ENCODE data around the gene PAM. TPM values are rescaled to one million over a fixed set of nuclear protein-coding genes. Genes with fewer than 3 reads are reported as not detected.
A peak's percentile ranks its signal among the peaks of the same experiment; 100 is the strongest.

PAM gene
- total RNA-seq, 1 donor from 2014 or later, result 264 TPM

- peak; percentile 74 for DNase-seq
Observed at GRCh38 chr5:102815540-102816332, 60.6 kb downstream of the PAM start.

DNA sequence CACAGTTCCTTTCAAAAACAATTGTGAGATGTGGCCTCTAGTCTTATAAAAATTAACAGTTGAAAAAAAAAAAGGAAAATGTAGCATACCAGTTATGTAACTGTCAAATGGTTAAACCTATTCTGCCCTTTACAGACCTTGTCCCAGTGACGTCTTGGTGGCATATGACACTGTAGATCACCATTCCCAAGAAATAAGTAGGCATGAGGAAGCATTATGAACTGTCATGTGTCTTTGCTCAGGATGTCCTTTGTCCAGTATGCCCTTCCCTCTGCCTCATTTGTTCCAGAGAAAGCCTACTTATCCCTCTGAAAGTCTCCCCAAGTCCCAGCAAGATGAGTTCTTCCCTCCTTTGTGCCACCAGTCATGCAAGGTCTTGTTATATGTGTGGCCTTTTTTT lies 63.2 kb downstream of the PAM start:
- DNase-seq, result no peak

GRCh38 chr5:102818934-102819333 lies 63.8 kb downstream of the PAM start:
- no peak for DNase-seq

DNA sequence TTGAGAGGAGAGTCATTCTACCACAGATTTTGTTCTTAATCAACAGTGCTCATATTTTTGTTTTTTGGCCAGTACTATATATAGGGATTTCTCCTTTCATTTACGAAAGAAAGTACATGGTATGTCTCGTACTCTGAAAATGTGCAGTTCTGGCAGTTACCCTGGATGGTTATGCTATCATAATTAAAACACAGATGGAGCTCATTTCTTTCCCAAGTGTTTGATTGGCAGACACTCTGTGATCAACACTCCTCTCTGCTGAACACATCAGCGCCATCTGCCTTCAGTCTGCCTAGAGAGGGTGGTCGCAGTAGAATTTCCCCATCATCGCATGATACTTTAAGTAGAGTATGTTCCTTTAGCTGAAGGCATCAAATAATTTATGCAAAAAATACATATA lies 64.5 kb downstream of the PAM start:
- no peak for DNase-seq

GRCh38 chr5:102823441-102823874 lies 68.4 kb downstream of the PAM start:
- peak; percentile 76 for DNase-seq

- DNase-seq, result peak; percentile 27
Observed at GRCh38 chr5:102826629-102827028, 71.5 kb downstream of the PAM start.

DNA sequence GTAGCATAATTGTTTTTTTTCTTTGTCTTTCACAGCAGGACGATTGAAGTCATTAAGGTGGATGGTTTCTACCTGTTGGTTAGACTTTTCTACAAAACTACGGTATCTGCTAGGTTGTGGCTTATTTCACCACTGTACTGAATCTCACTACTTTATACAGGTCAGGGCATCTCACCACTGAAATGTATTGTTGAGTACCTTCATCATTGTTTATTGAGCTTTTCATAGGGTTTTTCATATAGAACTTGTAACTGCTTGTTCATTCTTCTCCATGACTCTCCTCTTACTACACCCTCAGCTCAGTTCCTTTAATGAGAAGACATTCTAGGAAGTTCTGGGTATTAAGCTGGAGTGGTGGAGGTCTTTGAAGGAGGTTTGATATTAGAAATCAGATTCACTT lies 75.1 kb downstream of the PAM start:
- DNase-seq, result no peak

GRCh38 chr5:102832445-102832844 lies 77.3 kb downstream of the PAM start:
- DNase-seq, result no peak

DNA sequence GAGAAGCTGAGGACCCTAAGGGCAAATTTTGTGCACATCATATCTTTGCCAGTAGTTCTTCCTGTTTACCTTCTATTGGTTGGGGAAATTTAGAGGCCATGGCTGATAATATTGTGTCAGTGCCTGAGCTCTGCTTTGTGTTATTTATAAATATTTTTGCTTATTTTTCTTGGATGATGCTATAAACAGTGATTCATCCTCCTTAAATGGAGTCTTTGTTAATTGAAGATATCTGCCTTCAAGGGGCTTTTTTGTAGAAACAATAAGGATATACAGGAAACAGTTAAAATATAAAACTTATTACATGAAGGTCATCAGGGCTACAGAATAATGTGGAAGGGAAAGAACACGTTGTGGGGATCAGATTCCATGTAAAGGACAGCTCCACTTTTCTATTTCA lies 78.0 kb downstream of the PAM start:
- DNase-seq, result no peak

GRCh38 chr5:102834438-102834964 lies 79.4 kb downstream of the PAM start:
- no peak for DNase-seq

GRCh38 chr5:102835717-102836116 lies 80.6 kb downstream of the PAM start:
- DNase-seq, result no peak

GRCh38 chr5:102841021-102841420 lies 85.9 kb downstream of the PAM start:
- DNase-seq, result no peak

GRCh38 chr5:102843997-102844396 lies 88.9 kb downstream of the PAM start:
- DNase-seq, result no peak

GRCh38 chr5:102845041-102845440 lies 89.9 kb downstream of the PAM start:
- no peak for DNase-seq

DNA sequence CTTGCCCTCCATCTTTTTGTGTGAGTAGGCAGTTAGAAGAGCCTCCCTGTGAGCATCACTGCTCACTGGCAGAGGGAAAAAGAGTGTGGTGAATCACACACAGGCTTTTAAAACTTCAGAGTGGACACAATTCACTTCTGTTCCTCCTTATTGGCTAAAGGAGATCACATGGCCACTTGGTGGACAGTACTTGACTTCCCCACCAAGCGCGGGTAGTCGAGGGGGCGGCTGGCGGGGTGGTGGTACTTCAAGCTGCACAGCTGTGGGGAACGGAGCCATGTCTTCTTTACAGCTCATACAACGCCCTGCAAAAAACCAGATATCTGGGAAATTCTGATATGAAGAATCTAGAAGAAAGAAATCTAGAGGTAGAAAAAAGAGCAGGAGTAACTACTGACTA lies 95.4 kb downstream of the PAM start:
- no peak for DNase-seq

DNA sequence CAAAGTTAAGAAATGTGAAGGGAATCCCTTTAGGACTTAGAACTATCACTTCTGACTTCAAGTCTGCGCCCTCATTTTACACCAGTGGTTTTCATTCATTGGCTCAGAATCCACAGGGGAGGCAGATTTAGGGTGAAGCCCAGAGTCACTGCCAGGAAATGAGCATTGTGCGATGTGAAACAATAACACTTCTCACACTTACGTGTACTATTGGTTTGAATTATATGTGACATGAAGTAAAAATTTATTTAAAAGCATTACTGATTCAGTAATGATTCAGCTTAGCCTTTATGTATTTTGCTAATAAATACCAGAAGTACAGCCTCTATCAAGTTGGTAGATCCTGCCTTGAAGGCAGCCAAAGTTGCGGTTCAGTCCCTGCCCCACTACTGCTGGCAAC lies 98.6 kb downstream of the PAM start:
- DNase-seq, result peak; percentile 51

DNA sequence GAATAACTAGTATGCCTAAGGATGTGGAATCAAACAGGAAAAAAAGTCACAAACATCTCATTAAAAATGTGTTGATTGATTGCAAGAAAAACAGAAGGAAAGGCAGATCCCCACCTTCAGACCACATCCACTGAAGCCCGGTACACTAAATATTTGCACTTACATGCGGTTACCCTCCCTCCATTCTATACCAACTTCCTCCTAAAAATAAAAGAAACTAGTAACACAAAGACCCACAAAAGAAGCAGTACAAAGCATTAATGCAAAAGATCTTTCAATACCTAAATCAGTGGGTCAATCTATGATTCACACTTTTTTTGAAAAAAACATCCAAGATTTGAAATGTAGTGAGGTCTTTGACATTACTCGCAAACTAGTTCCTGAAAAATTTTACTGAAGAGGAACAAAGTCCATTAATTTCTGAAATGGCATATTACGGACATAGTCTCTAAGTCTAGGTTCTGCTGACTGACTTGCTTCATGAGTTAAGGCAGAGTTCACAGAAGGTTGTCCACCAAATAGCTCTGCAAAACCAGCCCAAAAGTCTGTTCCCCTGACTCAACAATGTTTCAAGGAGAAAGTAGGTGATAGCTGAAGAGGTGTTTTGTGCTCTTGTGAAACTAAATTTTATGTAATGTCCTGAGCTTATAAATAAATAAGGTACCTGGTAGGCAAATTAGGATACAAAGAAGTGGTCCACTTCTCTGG lies 100.7 kb downstream of the PAM start:
- DNase-seq, result no peak

DNA sequence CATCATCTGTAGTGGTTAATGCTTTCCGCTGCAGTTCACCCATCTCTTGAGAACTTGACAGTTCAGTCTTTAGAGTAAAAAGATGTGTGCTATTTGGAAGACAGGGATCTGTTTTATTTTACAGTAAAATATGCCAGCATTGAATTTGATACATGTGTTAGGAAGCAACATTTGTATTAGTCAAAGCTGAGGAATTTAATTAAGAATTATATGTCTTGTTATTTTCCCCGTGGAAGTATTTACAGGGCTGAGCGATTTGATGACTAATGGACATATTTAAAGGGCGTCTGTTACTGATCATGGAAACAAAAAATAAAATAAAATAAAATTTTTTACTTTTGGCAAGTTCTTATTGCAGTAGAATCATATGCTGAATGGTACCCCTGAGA lies 101.3 kb downstream of the PAM start:
- DNase-seq, result peak; percentile 32

GRCh38 chr5:102857076-102857818 lies 102.1 kb downstream of the PAM start:
- DNase-seq, result no peak

GRCh38 chr5:102858221-102858620 lies 103.1 kb downstream of the PAM start:
- DNase-seq, result no peak

DNA sequence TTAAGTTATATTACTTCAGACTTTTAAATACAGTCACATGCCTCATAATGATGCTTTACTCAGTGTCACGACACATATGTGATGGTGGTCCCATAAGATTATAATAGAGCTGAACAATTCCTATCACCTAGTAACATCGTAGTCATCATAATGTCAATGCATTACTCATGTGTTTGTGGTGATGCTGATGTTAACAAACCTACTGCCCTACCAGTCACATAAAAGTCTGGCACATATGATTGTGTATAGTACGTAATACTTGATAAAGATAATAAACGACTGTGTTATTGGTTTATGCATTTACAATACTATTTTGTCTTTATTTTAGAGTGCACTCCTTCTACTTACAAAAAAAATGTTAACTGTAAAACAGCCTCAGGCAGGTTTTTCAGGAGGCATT lies 103.7 kb downstream of the PAM start:
- DNase-seq, result no peak

GRCh38 chr5:102860035-102860434 lies 104.9 kb downstream of the PAM start:
- DNase-seq, result no peak

DNA sequence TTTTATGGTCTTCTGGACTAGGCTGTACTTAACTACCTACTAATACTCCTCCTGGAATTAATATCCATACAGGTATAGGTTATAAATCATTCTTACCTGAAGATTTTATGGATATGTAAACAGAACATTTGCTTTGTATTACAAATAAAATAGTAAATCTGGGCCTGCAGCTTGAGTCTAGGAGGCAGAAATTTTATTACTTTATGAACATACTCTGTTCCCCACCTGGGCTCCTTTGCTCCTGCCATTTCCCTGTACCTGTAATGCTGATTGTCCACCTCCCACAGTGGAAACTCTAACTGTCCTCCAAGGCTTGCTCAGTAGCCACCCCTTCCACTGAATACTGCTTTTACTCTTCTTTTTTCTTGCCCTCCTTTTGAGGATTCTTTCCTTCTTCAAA lies 108.0 kb downstream of the PAM start:
- no peak for DNase-seq

Data from dermis blood vessel endothelial cell (primary cell).